Measurements from ENCODE around the gene CNRIP1.

Gene CNRIP1, protein sequence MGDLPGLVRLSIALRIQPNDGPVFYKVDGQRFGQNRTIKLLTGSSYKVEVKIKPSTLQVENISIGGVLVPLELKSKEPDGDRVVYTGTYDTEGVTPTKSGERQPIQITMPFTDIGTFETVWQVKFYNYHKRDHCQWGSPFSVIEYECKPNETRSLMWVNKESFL

GRCh38 chr2:68319398-68320117 is at the start of gene CNRIP1:
CNRIP1 (minus strand) TSS chr2:68319949; CDS start chr2:68319400, 549 bp downstream.
- no peaks in the 10 kb centered on the region for H3K4me1 ChIP-seq (ENCODE audit: control insufficient read depth, insufficient read depth, low read length)
- no peak within 1 kb of the TSS for H3K27ac ChIP-seq (ENCODE audit: low read depth, low read length)
- H3K9ac ChIP-seq (ENCODE audit: low read length), result peak within 1 kb of the TSS; percentile 38
- peak within 1 kb of the TSS; percentile 81 for H3K4me3 ChIP-seq (ENCODE audit: low read depth, low read length)
- H3K9me3 ChIP-seq (ENCODE audit: control insufficient read depth, insufficient read depth, low read depth, low read length), result no peaks in the 10 kb centered on the region
- H3K27me3 ChIP-seq (ENCODE audit: control insufficient read depth, insufficient read depth, low read length), result peaks cover 84% of the 10 kb centered on the region
- no peaks in the 10 kb centered on the region for H3K36me3 ChIP-seq (ENCODE audit: control insufficient read depth, insufficient read depth, low read length)

- Histone ChIP-seq H3K27me3 (ENCODE audit: control insufficient read depth, insufficient read depth, low read length) (no peaks in the 10 kb centered on the region), H3K4me1 (ENCODE audit: control insufficient read depth, insufficient read depth, low read length) (no peaks in the 10 kb centered on the region), H3K4me3 (ENCODE audit: low read depth, low read length) (no peak overlapping the region), H3K9ac (ENCODE audit: low read length) (no peak overlapping the region), H3K36me3 (ENCODE audit: control insufficient read depth, insufficient read depth, low read length) (no peaks in the 10 kb centered on the region), H3K9me3 (ENCODE audit: control insufficient read depth, insufficient read depth, low read depth, low read length) (no peaks in the 10 kb centered on the region), H3K27ac (ENCODE audit: low read depth, low read length) (no peak overlapping the region)
Measured at GRCh38 chr2:68369337-68369734, 49.6 kb upstream of the CNRIP1 start.

DNA sequence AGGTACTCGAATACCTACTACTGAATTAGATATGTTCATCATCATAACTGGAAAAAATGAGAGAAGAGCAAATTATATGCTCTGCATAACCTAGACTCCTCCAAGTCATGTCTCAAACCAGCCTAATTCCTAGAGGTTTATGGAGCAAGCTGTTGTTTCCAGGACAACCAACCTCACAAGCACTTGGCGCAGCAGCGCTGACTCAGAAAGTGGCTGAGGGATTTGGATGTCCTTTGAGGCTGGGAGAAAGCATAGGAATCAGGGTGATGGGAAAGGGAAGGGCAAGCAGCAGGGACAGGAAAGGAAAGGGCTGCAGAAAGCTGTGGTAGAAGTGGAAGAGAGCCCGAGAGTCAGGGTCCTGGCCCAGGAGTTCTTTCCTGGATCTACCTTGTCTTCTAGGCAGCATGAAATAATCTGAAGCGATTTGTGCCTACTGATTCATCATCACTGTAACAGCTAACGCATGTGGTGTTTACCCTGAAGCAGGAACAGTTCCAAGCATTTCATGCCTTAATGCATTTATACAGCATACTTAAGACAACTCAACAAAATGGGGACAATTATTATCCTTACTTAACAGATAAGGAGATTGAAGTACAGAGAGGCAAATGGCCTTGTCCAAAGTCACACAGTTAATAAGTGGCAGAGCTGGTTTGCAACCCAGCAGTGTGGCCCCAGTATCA is 49.0 kb upstream of the CNRIP1 start:
- no peaks in the 10 kb centered on the region for H3K4me1 ChIP-seq (ENCODE audit: control insufficient read depth, insufficient read depth, low read length)
- H3K27me3 ChIP-seq (ENCODE audit: control insufficient read depth, insufficient read depth, low read length), result no peaks in the 10 kb centered on the region
- H3K4me3 ChIP-seq (ENCODE audit: low read depth, low read length), result no peak overlapping the region
- no peak overlapping the region for H3K27ac ChIP-seq (ENCODE audit: low read depth, low read length)
- H3K36me3 ChIP-seq (ENCODE audit: control insufficient read depth, insufficient read depth, low read length), result no peaks in the 10 kb centered on the region
- H3K9ac ChIP-seq (ENCODE audit: low read length), result no peak overlapping the region
- no peaks in the 10 kb centered on the region for H3K9me3 ChIP-seq (ENCODE audit: control insufficient read depth, insufficient read depth, low read depth, low read length)

- Histone ChIP-seq H3K4me1 (ENCODE audit: control insufficient read depth, insufficient read depth, low read length) (no peaks in the 10 kb centered on the region), H3K27ac (ENCODE audit: low read depth, low read length) (no peak overlapping the region), H3K36me3 (ENCODE audit: control insufficient read depth, insufficient read depth, low read length) (no peaks in the 10 kb centered on the region), H3K4me3 (ENCODE audit: low read depth, low read length) (no peak overlapping the region), H3K9ac (ENCODE audit: low read length) (no peak overlapping the region), H3K27me3 (ENCODE audit: control insufficient read depth, insufficient read depth, low read length) (no peaks in the 10 kb centered on the region), H3K9me3 (ENCODE audit: control insufficient read depth, insufficient read depth, low read depth, low read length) (no peaks in the 10 kb centered on the region)
Measured at GRCh38 chr2:68367953-68368653, 48.4 kb upstream of the CNRIP1 start.

- Histone ChIP-seq H3K27ac (ENCODE audit: low read depth, low read length) (no peak overlapping the region), H3K4me1 (ENCODE audit: control insufficient read depth, insufficient read depth, low read length) (no peaks in the 10 kb centered on the region), H3K9ac (ENCODE audit: low read length) (no peak overlapping the region), H3K36me3 (ENCODE audit: control insufficient read depth, insufficient read depth, low read length) (no peaks in the 10 kb centered on the region), H3K4me3 (ENCODE audit: low read depth, low read length) (no peak overlapping the region), H3K9me3 (ENCODE audit: control insufficient read depth, insufficient read depth, low read depth, low read length) (no peaks in the 10 kb centered on the region), H3K27me3 (ENCODE audit: control insufficient read depth, insufficient read depth, low read length) (peaks cover 8% of the 10 kb centered on the region; the same call in 1 of the 2 replicates)
Measured at GRCh38 chr2:68366083-68366560, 46.4 kb upstream of the CNRIP1 start.

DNA sequence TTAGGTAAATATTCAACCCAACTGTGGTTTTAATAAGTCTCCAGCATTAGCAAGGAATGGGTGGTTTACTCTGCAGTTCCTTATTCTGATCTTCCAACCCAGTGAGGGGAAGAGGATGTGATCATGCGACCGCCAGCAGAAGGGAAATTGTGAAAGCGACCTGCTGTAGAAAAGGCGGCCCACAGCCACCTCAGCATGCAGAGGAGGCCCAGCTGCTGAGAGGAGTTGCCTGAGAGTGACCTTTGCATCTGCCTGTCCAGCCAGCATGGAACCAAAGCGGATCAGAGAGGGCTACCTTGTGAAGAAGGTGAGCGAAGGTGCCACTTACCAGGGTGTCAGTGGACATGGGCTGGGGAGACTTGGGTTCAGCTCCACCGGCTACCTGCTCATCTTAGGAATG is 45.3 kb upstream of the CNRIP1 start, which contains the start of gene PLEK:
Gene PLEK (plus strand): TSS at position 196 of the 400 bp plus-strand sequence. CDS start 70 bp downstream, at position 266.
- Histone ChIP-seq H3K9ac (ENCODE audit: low read length) (no peak within 1 kb of the TSS), H3K36me3 (ENCODE audit: control insufficient read depth, insufficient read depth, low read length) (no peaks in the 10 kb centered on the region), H3K4me3 (ENCODE audit: low read depth, low read length) (no peak within 1 kb of the TSS), H3K9me3 (ENCODE audit: control insufficient read depth, insufficient read depth, low read depth, low read length) (no peaks in the 10 kb centered on the region), H3K27me3 (ENCODE audit: control insufficient read depth, insufficient read depth, low read length) (peaks cover 8% of the 10 kb centered on the region; the same call in 1 of the 2 replicates), H3K27ac (ENCODE audit: low read depth, low read length) (no peak within 1 kb of the TSS), H3K4me1 (ENCODE audit: control insufficient read depth, insufficient read depth, low read length) (no peaks in the 10 kb centered on the region)

DNA sequence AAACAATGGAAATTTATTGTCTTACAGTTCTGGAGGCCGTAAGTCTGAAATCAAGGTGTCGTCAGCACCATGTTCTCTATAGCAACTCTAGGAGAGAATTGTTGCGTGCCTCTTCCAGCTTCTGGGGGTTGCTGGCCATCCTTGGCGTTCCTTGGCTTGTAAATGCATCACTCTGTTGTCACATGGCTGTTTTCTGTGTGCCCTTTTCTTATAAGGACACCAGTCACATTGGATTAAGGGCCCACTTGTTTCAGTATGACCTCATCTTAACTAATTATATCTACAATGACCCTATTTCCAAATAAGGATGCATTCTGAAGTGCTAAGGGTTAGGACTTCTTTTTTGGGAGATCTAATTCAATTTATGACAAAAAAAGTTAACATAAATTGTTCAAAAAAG is 44.0 kb upstream of the CNRIP1 start:
- H3K36me3 ChIP-seq (ENCODE audit: control insufficient read depth, insufficient read depth, low read length), result no peaks in the 10 kb centered on the region
- H3K27me3 ChIP-seq (ENCODE audit: control insufficient read depth, insufficient read depth, low read length), result peaks cover 8% of the 10 kb centered on the region; the same call in 1 of the 2 replicates
- no peak overlapping the region for H3K4me3 ChIP-seq (ENCODE audit: low read depth, low read length)
- no peaks in the 10 kb centered on the region for H3K4me1 ChIP-seq (ENCODE audit: control insufficient read depth, insufficient read depth, low read length)
- no peak overlapping the region for H3K9ac ChIP-seq (ENCODE audit: low read length)
- no peak overlapping the region for H3K27ac ChIP-seq (ENCODE audit: low read depth, low read length)
- H3K9me3 ChIP-seq (ENCODE audit: control insufficient read depth, insufficient read depth, low read depth, low read length), result no peaks in the 10 kb centered on the region

DNA sequence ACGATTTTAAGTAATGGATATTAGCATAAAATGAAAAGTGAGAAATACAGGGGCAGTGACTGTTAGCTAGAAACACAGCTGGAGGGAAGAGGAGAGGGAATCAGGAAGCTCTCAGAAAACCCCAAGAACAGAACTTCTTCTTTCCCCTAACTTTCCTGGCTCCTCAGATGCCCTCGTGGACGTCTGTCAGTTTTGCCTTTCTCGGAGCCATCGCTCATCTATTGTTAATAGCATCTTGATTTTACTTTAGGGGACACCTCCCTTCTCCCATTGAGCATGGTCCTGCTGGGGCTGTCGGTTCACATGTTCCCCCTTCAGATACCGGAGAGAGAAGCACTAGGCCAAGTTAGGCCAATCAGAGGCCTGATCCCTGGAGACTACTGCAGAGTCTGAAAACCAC is 43.0 kb upstream of the CNRIP1 start:
- Histone ChIP-seq H3K9me3 (ENCODE audit: control insufficient read depth, insufficient read depth, low read depth, low read length) (no peaks in the 10 kb centered on the region), H3K36me3 (ENCODE audit: control insufficient read depth, insufficient read depth, low read length) (no peaks in the 10 kb centered on the region), H3K9ac (ENCODE audit: low read length) (no peak overlapping the region), H3K27me3 (ENCODE audit: control insufficient read depth, insufficient read depth, low read length) (peaks cover 8% of the 10 kb centered on the region; the same call in 1 of the 2 replicates), H3K27ac (ENCODE audit: low read depth, low read length) (no peak overlapping the region), H3K4me3 (ENCODE audit: low read depth, low read length) (no peak overlapping the region), H3K4me1 (ENCODE audit: control insufficient read depth, insufficient read depth, low read length) (no peaks in the 10 kb centered on the region)

- H3K4me1 ChIP-seq (ENCODE audit: control insufficient read depth, insufficient read depth, low read length), result no peaks in the 10 kb centered on the region
- H3K9ac ChIP-seq (ENCODE audit: low read length), result no peak overlapping the region
- no peaks in the 10 kb centered on the region for H3K9me3 ChIP-seq (ENCODE audit: control insufficient read depth, insufficient read depth, low read depth, low read length)
- H3K27me3 ChIP-seq (ENCODE audit: control insufficient read depth, insufficient read depth, low read length), result peaks cover 8% of the 10 kb centered on the region; the same call in 1 of the 2 replicates
- H3K27ac ChIP-seq (ENCODE audit: low read depth, low read length), result no peak overlapping the region
- H3K36me3 ChIP-seq (ENCODE audit: control insufficient read depth, insufficient read depth, low read length), result no peaks in the 10 kb centered on the region
- no peak overlapping the region for H3K4me3 ChIP-seq (ENCODE audit: low read depth, low read length)
Measured at GRCh38 chr2:68362069-68362468, 42.3 kb upstream of the CNRIP1 start.

DNA sequence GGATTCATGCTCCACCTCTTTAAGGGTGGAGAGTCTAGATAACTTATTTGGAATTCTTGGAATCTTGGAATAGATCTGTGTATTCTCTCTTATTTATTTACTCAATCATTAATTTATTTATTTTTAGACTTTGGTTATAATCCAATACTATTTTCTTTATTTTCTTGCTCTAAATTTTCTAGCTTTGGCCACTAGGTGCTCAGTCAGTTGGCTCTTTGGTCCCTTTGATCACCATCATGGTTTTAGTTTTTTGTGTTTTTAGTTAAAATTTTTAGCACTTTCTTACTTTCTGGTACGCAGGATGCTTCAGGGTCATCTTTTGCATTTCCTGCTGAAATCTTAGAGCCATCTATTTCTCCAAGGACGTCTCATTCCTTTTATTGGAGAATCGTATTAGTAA is 40.1 kb upstream of the CNRIP1 start:
- no peaks in the 10 kb centered on the region for H3K36me3 ChIP-seq (ENCODE audit: control insufficient read depth, insufficient read depth, low read length)
- H3K27ac ChIP-seq (ENCODE audit: low read depth, low read length), result no peak overlapping the region
- no peaks in the 10 kb centered on the region for H3K4me1 ChIP-seq (ENCODE audit: control insufficient read depth, insufficient read depth, low read length)
- peaks cover 8% of the 10 kb centered on the region; the same call in 1 of the 2 replicates for H3K27me3 ChIP-seq (ENCODE audit: control insufficient read depth, insufficient read depth, low read length)
- no peak overlapping the region for H3K4me3 ChIP-seq (ENCODE audit: low read depth, low read length)
- H3K9me3 ChIP-seq (ENCODE audit: control insufficient read depth, insufficient read depth, low read depth, low read length), result no peaks in the 10 kb centered on the region
- H3K9ac ChIP-seq (ENCODE audit: low read length), result no peak overlapping the region
